Endothelial cell of umbilical vein (primary cell): ENCODE data around the gene STAB2.

ENCODE experiments used
- CTCF ChIP-seq, 2 donors: IDR thresholded peaks; 1 replicate in 1 of 2; 2 replicates in 1 of 2; pipeline ENCODE4 v1.5.1; 2011; ENCODE audit warnings: low read length in 2 of 2, mild to moderate bottlenecking in 2 of 2, moderate library complexity in 2 of 2, control low read depth in 1 of 2, inconsistent platforms in 1 of 2, low read depth in 1 of 2; ENCODE audit not compliant: insufficient read depth in 1 of 2; ENCODE audit errors: extremely low read depth in 1 of 2
- EZH2 ChIP-seq: IDR thresholded peaks from 2 replicates; pipeline ENCODE4 v1.6.1; 2012; ENCODE audit warnings: borderline replicate concordance, low read depth, mild to moderate bottlenecking, moderate library complexity, low read length, inconsistent platforms; ENCODE audit not compliant: severe bottlenecking
- POLR2A ChIP-seq: IDR thresholded peaks from 2 replicates; pipeline ENCODE4 v1.6.1; 2012; ENCODE audit warnings: low read depth, mild to moderate bottlenecking, control low read depth, low read length
- POLR2AphosphoS5 ChIP-seq: IDR thresholded peaks from 2 replicates; pipeline ENCODE4 v1.6.1; 2012; ENCODE audit warnings: low read depth, mild to moderate bottlenecking, control low read depth, low read length, moderate library complexity; ENCODE audit not compliant: insufficient read depth

GRCh38 chr12:103599274-103599673 lies 12.2 kb downstream of the STAB2 start:
- TF ChIP-seq CTCF (IDR thresholded peaks at IDR 0.05; ENCODE audit: extremely low read depth in 1 of 2, insufficient read depth in 1 of 2, low read depth in 1 of 2, low read length in 2 of 2) (no peak), POLR2AphosphoS5 (no peak), EZH2 (no peak), POLR2A (no peak)
